SK-N-SH (cell line): ENCODE results near the gene C22orf15. TPM values are rescaled to one million over a fixed set of nuclear protein-coding genes. Genes with fewer than 3 reads are reported as not detected.

ENCODE experiments used
- CTCF ChIA-PET: fragments of 300-600, 350-600 bp; formaldehyde crosslinking; extraction: SDS; loops from one replicate; lab custom pipeline; 2021; lab: Yijun Ruan, JAX
- POLR2A ChIA-PET: fragments of 350-600 bp; sonication (Branson Sonifier 250); formaldehyde crosslinking; extraction: SDS; loops from one replicate; lab custom pipeline; 2020; ENCODE audit warnings: antibody characterized with exemption, inconsistent platforms; lab: Yijun Ruan, JAX
- DNase-seq: peaks from one replicate; pipeline ENCODE4 v3.0.0; 2012
- H2AFZ ChIP-seq: fragments of 200-600 bp; sonication (generic); 2 replicates; pipeline ENCODE4 v1.8.1; 2016; ENCODE audit warnings: antibody characterized with exemption, mild to moderate bottlenecking, low read depth
- H3F3A ChIP-seq: fragments of 200-600 bp; sonication (generic); replicated peaks from 2 replicates; pipeline ENCODE3; 2016; ENCODE audit warnings: antibody characterized with exemption, mild to moderate bottlenecking; ENCODE audit not compliant: insufficient read depth
- H3K27ac ChIP-seq, 2 experiments: fragments of 200-500 bp in 1 of 2; fragments of 200-600 bp in 1 of 2; sonication (Bioruptor generic) in 1 of 2; sonication (generic), shearing (Covaris generic) in 1 of 2; 2 replicates each; pipeline versions ENCODE4 v1.5.1 to v1.6.1; 2014 to 2016; ENCODE audit warnings: low read depth in 2 of 2, inconsistent platforms in 1 of 2, low read length in 1 of 2, mild to moderate bottlenecking in 1 of 2, mixed read lengths in 1 of 2
- H3K27me3 ChIP-seq: fragments of 200-600 bp; sonication (generic), shearing (Covaris generic); 2 replicates; pipeline ENCODE4 v1.6.1; 2016; ENCODE audit warnings: mixed run types; ENCODE audit not compliant: insufficient read depth
- H3K36me3 ChIP-seq, 2 experiments: fragments of 200-500 bp in 1 of 2; fragments of 200-600 bp in 1 of 2; sonication (Bioruptor generic) in 1 of 2; sonication (generic) in 1 of 2; replicated peaks in 1 of 2; 2 replicates each; pipeline versions ENCODE3 to v1.5.1; 2014 to 2016; ENCODE audit warnings: low read length in 1 of 2, mild to moderate bottlenecking in 1 of 2; ENCODE audit not compliant: insufficient read depth in 2 of 2, control insufficient read depth in 1 of 2
- H3K4me1 ChIP-seq, 2 experiments: fragments of 200-500 bp in 1 of 2; fragments of 200-600 bp in 1 of 2; sonication (Bioruptor generic) in 1 of 2; sonication (generic), shearing (Covaris generic) in 1 of 2; 2 replicates each; pipeline versions ENCODE4 v1.5.1 to v1.6.1; 2014 to 2016; ENCODE audit warnings: low read depth in 1 of 2, low read length in 1 of 2, mixed run types in 1 of 2; ENCODE audit not compliant: insufficient read depth in 2 of 2, control insufficient read depth in 1 of 2
- H3K4me2 ChIP-seq: fragments of 200-600 bp; sonication (generic), shearing (Covaris generic); 2 replicates; pipeline ENCODE4 v1.6.1; 2017; ENCODE audit warnings: mixed run types
- H3K4me3 ChIP-seq, 2 experiments: fragments of 200-500 bp in 1 of 2; fragments of 200-600 bp in 1 of 2; sonication (Bioruptor generic) in 1 of 2; sonication (generic), shearing (Covaris generic) in 1 of 2; 2 replicates each; pipeline versions ENCODE4 v1.5.1 to v1.8.1; 2014 to 2016; ENCODE audit warnings: low read depth in 2 of 2, inconsistent platforms in 1 of 2, low read length in 1 of 2, mild to moderate bottlenecking in 1 of 2, mixed read lengths in 1 of 2, moderate library complexity in 1 of 2
- H3K79me2 ChIP-seq: fragments of 200-600 bp; sonication (generic); 2 replicates; pipeline ENCODE4 v1.8.1; 2017; ENCODE audit warnings: mild to moderate bottlenecking; ENCODE audit not compliant: insufficient read depth
- H3K9ac ChIP-seq: fragments of 200-600 bp; sonication (generic); 2 replicates; pipeline ENCODE4 v1.6.1; 2017; ENCODE audit warnings: mixed run types
- H3K9me2 ChIP-seq: fragments of 200-600 bp; sonication (generic); 2 replicates; pipeline ENCODE4 v1.6.1; 2017; ENCODE audit warnings: mixed run types
- H3K9me3 ChIP-seq: fragments of 200-600 bp; sonication (generic); 2 replicates; pipeline ENCODE4 v1.6.1; 2017; ENCODE audit warnings: mixed run types, mild to moderate bottlenecking, moderate library complexity
- H4K20me1 ChIP-seq: fragments of 200-600 bp; sonication (generic); 2 replicates; pipeline ENCODE4 v1.6.1; 2017; ENCODE audit warnings: mild to moderate bottlenecking, mixed run types; ENCODE audit not compliant: insufficient read depth
- ELF1 ChIP-seq: IDR thresholded peaks from 2 replicates; pipeline ENCODE4 v1.4.0; 2012
- FOXJ3 ChIP-seq: sonication (generic); formaldehyde crosslinking; IDR thresholded peaks from 2 replicates; pipeline ENCODE4 v1.5.1; 2020; ENCODE audit warnings: mild to moderate bottlenecking, missing genetic modification reagents
- GABPA ChIP-seq: IDR thresholded peaks from 2 replicates; pipeline ENCODE4 v1.4.0; 2012; ENCODE audit warnings: low read depth, mild to moderate bottlenecking
- JUND ChIP-seq: IDR thresholded peaks from 2 replicates; pipeline ENCODE4 v1.4.0; 2012
- MXI1 ChIP-seq: IDR thresholded peaks from 2 replicates; pipeline ENCODE4 v1.6.1; 2012; ENCODE audit warnings: mild to moderate bottlenecking, low read depth, low read length, improper control_type of control experiment
- NFIC ChIP-seq: IDR thresholded peaks from 2 replicates; pipeline ENCODE4 v1.4.0; 2012; ENCODE audit warnings: borderline replicate concordance
- PBX3 ChIP-seq: IDR thresholded peaks from 2 replicates; pipeline ENCODE4; 2012
- RAD21 ChIP-seq: IDR thresholded peaks from 2 replicates; pipeline ENCODE4 v1.6.1; 2012; ENCODE audit warnings: mild to moderate bottlenecking, low read length
- TEAD4 ChIP-seq: IDR thresholded peaks from 2 replicates; pipeline ENCODE4 v1.4.0; 2012; ENCODE audit warnings: mild to moderate bottlenecking, borderline replicate concordance; ENCODE audit not compliant: insufficient read depth
- USF2 ChIP-seq: fragments of 150-350 bp; IDR thresholded peaks from 2 replicates; pipeline ENCODE4 v1.6.1; 2017; ENCODE audit warnings: antibody characterized with exemption, low read length, low read depth, borderline replicate concordance
- YY1 ChIP-seq: IDR thresholded peaks from 2 replicates; pipeline ENCODE4 v1.4.0; 2012; ENCODE audit warnings: low read depth, mild to moderate bottlenecking
- WGBS: methylation state at CpG from one replicate; pipeline ENCODE4 v1.1.6; 2017; ENCODE audit warnings: low lambda C conversion rate; 5-methylcytosine and 5-hydroxymethylcytosine counted together
- polyA plus RNA-seq, 3 experiments: library from polyadenylated mRNA; depleted of rRNA; stranded (reverse); fragments of >200 nt; gene quantifications; 2 replicates each; pipeline ENCODE4 v1.2.3, GENCODE V29; 2012
- TF ChIP-seq, protein P1 (sequence below): IDR thresholded peaks from 2 replicates; pipeline ENCODE4 v1.4.0; 2012; ENCODE audit warnings: low read depth

C22orf15 gene
- polyA plus RNA-seq, 1 of the 3 experiments (the other 2 are of a cell fraction) = 1.6 TPM

DNA sequence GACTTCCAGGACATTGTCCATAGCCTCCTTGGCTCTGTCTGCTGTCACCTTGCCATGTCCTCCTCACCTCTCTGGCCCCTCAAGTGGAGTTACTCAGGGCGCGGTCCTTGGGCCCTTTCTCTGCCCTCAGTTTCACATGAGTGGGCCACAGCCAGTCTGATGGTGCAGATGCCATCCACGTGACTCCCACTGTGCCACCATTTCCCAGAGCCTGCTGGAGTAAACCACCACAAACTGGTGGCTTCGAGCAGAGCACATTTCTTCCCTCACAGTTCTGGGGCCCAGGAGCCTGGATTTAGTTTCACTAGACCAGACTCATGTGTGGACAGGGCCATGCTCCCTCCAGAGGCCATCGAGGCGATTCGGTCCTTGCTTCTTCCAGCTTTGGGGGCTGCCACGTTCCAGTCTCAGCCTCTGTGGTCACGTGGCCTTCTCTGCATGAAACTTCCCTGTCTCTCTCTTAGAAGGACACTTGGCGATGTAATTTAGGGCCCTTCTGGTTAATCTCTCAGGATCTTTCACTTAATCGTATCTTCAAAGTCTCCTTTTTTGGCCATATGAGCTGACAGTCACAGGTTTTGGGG, 38.5 kb downstream of the C22orf15 start:
- Histone ChIP-seq H2AFZ (no peak overlapping the region), H3K79me2 (0 out of 2 replicates have a peak, but pooled peaks cover 2% of the 10 kb centered on the region), H3K4me2 (no peak overlapping the region), H3K27me3 (no peaks in the 10 kb centered on the region), H3K27ac (no peak overlapping the region), H3K9ac (no peak overlapping the region), H3K9me2 (no peaks in the 10 kb centered on the region), H3K9me3 (no peaks in the 10 kb centered on the region), H3K4me3 (no peak overlapping the region), H3F3A (no peaks in the 10 kb centered on the region), H4K20me1 (no peaks in the 10 kb centered on the region), H3K4me1 (no peaks in the 10 kb centered on the region), H3K36me3 (peaks cover 43 to 67% of the 10 kb centered on the region in 2 experiments)
- DNase-seq = no peak
- ChIA-PET CTCF (no interaction called here), POLR2A (no interaction called here)
- TF ChIP-seq, protein P1, sequence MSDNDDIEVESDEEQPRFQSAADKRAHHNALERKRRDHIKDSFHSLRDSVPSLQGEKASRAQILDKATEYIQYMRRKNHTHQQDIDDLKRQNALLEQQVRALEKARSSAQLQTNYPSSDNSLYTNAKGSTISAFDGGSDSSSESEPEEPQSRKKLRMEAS = no peak
- TF ChIP-seq TEAD4 (no peak), GABPA (no peak), PBX3 (no peak), YY1 (no peak)
- 96% methylated on average over 7 of the region's 11 CpGs for WGBS

DNA sequence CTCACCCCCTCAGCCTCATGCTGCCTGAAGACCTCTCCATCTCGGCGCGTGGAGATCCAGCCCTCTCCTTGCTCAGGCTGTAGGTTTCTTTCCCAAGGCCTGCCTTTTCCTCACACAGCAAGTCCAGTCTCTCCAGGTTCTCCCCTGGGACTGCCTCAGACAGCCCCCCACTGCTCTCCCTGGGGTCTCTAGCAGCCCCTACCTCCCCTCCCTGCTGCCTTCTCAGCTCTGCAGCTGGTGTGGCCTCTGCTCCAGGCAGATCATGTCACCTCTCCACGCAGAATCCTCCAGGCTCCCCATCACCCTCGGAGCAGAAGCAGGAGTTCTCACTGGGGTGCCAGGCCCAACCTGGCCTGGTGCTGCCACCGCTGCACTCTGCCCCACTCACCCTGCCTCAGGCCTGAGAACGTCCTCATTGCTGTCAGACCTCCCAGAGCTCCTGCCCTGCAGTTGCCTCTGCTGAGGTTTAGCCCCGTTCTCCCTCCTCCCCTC, 39.1 kb downstream of the C22orf15 start:
- no peaks in the 10 kb centered on the region for H4K20me1 ChIP-seq
- POLR2A ChIA-PET = no interaction called here
- DNase-seq = no peak

More for the DNA sequence above, 39.1 kb downstream of the C22orf15 start:
- Histone ChIP-seq H2AFZ (no peak overlapping the region), H3K4me1 (no peaks in the 10 kb centered on the region), H3K4me2 (no peak overlapping the region), H3K9ac (no peak overlapping the region), H3K79me2 (0 out of 2 replicates have a peak, but pooled peaks cover 2% of the 10 kb centered on the region), H3K27ac (no peak overlapping the region), H3K9me3 (no peaks in the 10 kb centered on the region), H3K27me3 (no peaks in the 10 kb centered on the region), H3K4me3 (no peak overlapping the region), H3K36me3 (peaks cover 46 to 64% of the 10 kb centered on the region in 2 experiments), H3F3A (no peaks in the 10 kb centered on the region), H3K9me2 (no peaks in the 10 kb centered on the region)
- TF ChIP-seq RAD21 = no peak
- no peak for TF ChIP-seq ELF1
- TF ChIP-seq USF2 = no peak
- no peak for TF ChIP-seq NFIC
- TF ChIP-seq MXI1 = no peak
- no peak for TF ChIP-seq FOXJ3 (CRISPR knock-in tag)
- no peak for TF ChIP-seq JUND
- CTCF ChIA-PET = interaction anchor here (0.5 kb wide), 1 partner anchor 396 kb away, joined by 3 read pairs; no protein-coding TSS in a partner anchor
- 96% methylated on average over 8 of the region's 8 CpGs for WGBS
